DMS 273 (cell line): ENCODE measurements around the gene LDLRAD4.
"Not testable (repeated sequence)": the region's sequence is repeated elsewhere in the genome, so short reads cannot be mapped to it uniquely, and the experiment has no call there.

Source experiments
- DNase-seq: peaks from one replicate; lab custom pipeline; 2025; ENCODE audit not compliant: unreplicated experiment; lab: John Stamatoyannopoulos, UW

The LDLRAD4 gene

DNA sequence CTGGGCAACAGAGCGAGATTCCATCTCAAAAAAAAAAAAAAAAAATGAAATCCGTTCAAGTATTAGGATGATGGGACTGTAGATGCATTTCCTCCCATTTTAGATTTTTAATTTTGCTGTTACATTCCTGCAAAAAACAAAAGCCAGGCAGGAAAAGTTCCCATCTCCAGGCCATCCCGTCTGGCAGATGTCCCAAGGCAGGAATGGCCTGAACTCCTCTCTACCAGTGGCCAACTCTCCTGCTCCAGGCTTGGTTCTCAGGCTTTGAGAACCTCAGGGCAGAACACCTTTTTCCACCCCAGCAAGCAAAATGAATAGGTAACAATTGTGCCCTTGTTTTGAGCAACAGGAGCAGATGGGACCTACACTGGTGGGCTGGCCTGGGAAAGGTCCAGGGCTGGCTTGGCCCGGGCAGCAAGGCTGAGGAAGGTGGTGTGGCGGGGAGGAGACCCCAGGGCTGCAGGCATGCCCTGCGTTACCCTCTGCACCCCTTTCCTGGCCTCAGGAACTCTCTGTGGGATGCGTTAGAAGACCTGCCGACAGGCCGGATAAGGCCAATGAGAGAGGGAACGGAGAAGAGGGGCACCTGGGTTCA, 421.8 kb downstream of the LDLRAD4 start:
- no peak for DNase-seq

DNA sequence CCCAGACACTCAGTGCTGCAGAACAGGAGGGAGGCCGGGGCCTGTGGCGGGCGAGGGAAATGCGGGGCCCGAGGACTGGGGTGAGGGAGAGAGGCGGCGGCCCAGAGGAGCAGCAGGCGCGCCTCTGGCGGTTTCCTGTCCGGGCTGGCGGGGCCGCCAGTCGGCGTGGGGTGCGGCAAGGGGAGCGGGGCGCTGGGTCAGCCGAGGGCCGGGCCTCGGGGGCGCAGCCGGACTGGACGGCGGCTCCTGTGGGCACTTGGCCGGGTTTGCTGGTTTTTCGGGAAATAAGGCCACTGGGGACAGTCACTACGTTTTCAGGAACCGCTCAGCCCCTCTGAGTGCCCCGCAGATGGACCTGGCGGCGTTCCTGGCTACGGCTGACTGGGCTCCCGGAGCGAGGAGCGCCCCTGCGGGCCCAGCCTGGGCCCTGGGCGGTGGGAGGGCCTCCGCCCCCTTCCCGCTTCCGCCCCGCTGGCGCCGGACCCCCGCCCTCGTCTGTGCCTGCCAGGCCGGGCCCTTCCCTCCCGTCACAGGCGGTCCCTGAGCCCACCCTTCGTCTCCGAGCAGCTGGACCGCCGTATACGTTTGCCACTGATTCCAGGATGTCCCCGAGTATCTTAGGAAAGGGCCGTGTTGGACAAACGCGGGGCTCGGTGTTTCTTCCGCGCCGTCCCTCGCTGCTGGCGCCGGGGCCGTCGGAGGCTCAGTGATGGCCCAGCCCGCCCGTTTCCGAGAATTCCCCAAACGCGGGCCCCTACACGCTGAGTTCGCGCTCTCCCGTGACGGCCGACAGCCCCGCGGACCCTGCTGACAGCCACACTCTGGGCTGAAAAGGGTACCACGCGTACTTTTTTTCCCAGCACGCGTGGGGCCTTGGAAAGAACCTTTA, 423.2 kb downstream of the LDLRAD4 start:
- DNase-seq: no peak

DNA sequence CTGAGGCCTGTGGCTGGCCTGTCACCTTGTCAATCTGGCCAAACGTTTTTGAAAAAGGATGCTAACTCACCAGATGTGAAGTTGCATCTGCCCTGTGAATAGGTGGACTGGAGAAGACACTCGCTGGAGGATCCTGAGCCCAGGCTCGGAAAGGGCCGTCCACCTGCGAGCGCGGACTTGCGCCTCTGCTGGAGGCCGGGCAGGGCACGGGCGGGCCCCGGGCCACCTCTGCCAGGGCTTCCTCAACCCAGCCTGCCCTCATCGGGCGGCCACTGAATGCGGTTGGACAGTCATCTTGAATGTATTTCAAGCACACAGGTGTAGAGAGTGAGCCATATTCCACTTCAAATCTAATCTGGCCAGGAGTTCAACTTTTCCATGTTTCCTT, 423.9 kb downstream of the LDLRAD4 start:
- DNase-seq: no peak

DNA sequence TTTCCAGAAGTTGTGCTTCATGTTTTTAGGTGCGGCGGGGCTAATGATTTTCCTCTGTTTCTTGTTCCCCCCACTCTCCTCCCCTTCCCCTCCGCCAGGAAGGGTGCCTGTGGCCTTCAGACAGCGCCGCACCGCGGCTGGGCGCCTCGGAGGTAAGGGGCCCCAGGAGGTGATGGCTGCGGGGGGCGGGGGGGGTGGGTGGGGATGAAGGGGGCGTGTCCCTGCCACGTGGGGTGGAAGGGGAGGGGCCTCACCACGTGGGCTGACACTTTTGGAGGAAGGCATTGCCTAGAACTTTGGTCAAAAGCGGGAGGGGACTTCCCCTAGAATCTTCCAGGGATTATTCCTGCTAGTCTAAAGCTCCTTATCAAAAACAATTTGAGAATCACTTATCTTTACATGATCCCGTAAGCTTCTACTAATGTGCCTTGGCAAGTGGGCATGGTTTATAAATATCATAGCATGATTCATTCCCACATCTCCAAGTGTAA, 424.7 kb downstream of the LDLRAD4 start:
- no peak for DNase-seq

DNA sequence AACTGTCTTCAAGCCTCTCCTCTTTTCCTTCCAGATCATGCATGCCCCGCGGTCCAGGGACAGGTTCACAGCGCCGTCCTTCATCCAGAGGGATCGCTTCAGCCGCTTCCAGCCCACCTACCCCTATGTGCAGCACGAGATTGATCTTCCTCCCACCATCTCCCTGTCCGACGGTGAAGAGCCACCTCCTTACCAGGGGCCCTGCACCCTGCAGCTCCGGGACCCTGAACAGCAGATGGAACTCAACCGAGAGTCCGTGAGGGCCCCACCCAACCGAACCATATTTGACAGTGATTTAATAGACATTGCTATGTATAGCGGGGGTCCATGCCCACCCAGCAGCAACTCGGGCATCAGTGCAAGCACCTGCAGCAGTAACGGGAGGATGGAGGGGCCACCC, 426.5 kb downstream of the LDLRAD4 start:
- DNase-seq: no peak

DNA sequence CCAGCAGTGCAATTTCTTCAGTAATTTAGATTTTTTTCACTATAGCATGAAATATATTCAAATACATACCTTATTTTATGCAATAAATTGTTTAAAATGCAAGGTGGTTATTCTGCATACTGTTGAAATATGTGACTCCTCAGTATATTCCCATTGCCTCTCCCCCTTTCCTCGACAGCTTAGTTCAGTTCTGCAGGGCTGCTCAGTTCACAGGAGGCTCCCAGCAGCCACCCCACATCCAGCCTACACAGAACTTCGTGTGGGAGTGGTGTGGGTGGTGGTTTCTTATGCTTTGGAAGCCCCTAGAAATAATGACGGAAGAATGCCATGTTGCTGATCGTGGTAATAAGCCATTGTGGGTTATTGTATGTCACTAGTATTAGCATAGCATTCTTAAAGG, 428.1 kb downstream of the LDLRAD4 start:
- DNase-seq: no peak

DNA sequence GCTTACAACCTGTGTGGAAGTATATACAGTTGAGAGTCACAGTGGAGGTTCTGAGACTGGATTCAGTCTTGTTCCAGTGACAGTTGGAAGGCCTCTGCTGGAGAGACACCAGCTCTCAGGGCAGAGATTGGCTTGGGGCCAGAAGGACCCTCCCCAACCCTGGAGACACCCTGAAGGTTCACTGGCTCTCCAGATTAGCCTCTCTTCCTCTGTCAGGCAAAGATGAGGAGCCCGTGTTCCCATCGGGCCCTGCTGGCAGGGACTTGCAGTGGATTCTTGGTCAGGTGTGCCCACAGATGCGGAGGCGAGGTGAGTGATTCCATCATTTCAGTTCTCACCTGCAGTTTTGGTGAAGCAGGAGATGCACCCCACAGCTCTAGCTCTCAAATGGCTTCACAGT, 429.2 kb downstream of the LDLRAD4 start:
- DNase-seq: no peak

DNA sequence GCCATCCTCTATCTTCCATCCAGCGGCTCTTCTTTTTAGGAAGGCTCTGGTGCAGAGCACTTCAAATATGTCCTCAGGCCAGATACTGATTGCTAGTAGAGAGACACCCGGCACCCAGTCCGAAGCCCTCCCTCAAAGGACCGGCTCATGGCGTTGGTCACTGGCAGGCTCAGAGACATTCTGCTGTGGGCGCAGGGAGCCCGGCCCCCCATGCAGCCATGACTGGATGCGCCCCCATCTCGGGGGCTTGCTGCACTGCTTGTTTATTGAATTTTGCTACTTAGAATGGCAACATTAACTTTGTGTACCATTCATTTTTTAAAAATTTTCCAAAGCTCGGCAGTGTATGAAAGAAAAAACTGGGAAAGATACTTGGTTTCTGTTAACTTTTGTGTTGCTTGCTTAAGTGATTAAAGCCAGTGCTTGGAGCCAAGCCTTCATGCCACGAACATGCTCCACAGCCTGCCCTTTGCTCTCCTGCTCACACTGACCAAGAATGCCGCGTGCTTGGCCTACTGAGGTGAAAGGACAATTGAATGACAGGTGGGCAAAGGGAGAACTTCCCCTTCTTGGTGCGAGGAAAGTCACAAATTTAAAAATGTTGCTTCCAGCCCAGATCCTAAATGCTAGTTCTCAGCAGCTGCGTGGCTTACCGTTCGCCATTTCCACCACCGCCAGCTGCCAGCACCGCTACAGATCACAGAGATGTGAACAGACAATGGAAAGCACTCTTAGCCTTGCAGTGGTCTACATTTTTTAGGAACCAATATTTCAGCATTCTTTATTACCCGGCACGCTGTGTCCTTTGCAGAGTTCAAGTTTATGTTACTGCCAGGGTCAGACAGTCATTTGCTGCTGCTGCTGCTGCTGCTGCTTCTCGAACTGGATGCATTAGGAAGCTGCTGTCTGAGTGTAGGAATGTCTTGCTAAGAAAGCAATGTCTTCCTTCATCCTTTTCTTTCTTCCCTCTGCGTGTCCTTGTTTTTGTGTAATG, 431.1 kb downstream of the LDLRAD4 start:
- no peak for DNase-seq

DNA sequence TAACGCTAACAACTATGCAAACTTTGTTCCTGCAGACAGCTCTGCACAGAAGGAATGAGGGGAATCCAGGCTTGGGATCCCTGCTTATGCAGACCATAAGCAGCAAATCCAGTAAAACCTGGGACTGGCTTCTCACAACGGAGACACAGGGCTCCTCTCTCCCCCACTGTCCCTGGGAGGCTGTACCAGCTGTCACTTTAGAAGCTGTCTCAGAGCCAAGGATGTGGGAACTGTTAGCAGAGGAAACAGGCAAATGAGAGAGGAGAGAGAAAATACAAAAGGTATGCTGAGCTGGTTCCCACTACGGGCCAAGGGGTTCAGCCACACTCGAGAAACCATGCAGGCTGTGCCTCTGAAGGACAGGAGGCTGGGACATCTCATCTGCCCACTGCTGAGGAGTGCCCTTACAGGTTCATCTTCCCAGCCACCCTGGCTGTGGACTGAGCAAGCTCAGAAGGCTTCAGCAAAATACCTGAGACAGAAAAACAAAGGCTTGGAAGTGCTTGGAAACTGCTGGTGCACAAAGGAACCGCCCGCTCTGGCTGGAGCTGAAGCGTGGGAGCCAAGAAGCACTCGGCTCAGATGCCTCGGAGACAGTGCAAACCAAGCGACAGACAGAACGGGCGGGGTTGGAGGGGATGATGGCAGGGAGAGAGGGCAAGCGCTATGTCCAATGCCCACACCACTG, 435.3 kb downstream of the LDLRAD4 start:
- peak; percentile 62 for DNase-seq

DNA sequence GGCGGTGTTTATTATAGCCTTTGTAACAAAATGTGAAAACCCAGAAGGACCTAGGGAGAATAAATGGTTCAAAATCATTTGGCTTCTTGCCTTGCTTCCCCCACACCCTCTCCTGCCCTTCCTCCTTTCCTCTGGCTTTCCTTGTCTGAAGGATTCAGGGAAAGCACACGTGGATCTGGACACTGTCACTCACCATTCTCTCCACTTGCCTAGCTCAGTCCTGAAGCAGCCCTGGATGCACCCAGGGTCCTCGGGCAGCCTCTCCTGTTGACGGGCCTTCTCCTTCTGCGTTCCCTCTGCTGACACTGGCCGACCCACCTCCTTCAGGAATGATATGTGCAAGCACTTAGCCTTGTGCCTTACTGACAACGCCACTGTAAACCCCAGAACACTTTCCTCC, 439.4 kb downstream of the LDLRAD4 start:
- no peak for DNase-seq

DNA sequence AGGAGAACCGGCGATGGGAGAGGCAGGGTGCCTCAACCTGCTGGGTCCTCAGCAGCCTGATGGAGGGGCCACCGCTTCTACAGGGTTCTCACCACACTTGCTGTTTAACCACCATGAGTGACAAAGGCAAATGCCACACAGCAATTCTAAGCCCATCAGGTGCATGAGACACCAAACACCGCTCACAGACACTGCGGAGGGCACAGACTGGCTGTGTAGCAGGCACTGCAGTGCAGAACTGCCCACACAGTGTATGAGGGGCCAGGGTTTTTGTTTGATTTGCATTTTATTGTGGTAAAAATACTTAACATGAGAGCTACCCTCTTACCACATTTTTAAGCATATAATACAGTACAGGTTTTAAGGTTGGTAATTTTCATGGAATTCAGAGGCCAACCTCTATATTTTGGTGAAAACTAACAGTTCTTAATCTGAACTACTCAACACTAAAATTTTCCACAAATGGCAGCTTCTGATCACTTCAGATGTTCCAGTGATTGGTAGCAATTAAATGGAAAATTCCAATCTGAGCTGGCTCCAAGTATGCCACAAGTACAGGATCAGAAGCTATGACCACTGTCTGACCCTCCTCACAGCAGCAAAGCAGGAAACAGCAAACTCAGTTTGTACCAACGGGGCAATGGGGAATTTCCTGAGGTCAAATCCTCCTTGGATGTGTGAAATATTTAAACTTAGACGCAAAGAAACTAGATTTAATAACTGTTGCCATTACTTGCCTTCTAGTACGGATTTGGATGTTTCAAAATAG, 440.1 kb downstream of the LDLRAD4 start:
- DNase-seq: no peak

DNA sequence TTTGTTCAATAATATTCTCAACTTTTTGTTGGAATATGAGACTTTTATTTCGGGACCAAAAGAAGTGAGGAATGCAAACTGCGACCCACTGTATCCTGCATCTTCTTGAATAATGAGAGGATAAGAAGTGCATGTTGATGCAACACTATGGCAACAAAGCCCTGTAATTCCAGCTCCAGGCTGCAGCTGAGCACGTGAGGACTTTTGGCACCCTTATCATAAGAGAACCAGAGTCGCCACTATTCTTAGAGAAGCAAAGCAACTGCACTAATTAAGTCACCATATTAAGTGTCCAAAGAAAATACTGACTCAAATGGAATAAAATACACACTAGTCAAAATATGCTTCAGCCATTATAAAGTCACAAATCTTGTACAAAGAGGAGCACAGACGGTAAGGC, 441.9 kb downstream of the LDLRAD4 start:
- DNase-seq: peak; percentile 9

DNA sequence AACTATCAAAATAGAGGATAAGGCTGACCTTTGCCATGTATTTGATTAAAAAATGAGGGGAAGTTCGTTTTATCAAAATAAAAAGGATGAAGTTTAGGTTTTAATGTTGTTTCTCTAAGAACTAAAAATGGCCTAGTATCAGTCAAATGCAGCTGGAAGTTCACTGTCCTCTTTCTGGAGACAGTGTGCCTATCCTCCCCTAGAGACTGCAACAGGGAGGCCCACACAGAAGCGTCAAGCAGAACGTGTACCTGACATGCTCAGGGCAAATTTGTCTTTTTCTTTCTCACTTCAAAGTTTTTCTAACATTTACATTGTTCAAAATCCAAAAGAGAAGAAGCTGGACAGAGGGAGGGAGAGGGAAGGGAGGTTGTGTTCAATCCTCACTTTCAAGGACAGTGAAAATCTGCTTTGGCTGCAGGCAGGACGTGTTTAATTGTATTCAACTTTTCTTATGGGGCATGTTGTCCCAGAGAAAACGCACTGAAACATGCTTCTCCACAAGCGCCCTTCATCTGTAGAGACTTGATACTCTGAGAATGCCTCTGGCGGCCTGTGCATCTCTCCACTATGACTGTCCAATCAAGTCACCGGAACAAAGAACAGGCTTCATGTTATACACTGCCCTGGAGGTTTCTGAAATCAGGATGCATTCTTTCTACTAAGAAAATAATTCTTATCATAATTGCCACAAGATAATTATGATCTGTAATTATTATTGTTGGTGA, 442.7 kb downstream of the LDLRAD4 start:
- DNase-seq: no peak

DNA sequence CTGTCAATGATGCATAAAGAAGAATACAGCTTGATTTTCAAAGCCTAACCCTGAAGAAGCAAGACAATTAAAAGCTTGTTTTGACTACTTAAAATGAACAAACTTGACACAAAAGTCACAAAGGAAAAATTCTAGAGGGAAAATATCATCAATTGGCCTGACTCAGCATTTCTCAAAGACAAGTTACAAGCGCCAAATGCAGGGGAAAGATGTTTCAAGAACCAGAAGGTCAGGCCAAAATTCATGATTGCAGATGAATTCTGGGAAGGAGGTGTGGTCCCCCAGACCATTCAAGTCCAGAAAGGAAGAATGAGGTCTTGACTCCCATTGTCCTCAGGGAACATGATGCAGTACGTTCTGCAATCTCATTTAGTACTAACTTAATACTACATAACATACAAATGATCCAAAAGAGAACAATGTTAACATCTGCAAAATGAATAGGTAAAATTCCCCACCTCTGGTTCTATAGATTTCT, 443.3 kb downstream of the LDLRAD4 start:
- no peak for DNase-seq

DNA sequence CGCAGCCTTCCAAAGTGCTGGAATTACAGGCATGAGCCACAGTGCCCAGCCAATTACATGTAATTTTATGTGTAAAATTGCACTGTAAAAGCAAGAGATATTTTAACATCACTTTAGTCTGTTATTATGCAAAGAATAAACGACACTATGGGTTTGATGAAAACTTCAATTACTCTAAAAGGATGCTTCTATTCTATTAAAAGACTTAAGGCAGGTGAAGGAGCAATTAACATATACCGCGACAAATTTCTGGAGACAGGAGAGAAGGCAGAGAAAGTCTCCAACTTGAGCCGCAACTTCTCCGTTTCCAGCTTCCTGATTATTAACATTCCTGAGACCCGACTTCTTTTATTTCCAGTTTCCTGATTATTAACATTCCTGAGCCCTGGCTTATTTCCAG, 454.1 kb downstream of the LDLRAD4 start:
- DNase-seq: no peak

DNA sequence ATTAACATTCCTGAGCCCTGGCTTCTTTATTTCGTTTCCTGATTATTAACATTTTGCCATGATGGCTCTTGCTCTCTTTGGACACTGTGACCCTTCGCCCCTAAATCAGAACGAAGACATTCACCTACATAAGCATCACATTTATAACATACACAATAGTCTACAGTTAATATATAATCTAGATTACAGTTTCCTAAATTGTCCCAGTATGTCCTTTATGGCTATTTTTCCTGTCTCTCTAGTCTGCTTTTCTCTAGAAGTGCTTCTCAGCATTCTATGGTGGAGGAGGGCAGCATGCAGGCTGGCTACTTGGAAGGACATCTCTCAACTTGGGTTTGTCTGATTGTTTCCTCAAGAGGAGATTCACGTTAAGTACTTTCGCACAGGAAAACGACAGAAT, 457.9 kb downstream of the LDLRAD4 start:
- DNase-seq: no peak

DNA sequence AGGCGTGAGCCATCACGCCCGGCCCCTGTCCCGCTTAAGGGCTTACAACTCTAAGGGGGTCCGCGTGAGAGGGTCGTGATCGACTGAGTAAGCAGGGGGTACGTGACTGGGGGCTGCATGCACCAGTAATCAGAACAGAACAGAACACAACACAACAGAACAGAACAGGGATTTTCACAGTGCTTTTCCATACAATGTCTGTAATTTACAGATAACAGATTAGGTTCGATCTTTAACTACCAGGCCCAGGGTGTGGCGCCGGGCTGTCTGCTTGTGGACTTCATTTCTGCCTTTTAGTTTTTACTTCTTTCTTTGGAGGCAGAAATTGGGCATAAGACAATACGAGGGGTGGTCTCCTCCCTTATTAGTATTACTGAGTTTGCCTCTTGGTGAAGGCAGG, 458.8 kb downstream of the LDLRAD4 start:
- not testable (repeated sequence) for DNase-seq

DNA sequence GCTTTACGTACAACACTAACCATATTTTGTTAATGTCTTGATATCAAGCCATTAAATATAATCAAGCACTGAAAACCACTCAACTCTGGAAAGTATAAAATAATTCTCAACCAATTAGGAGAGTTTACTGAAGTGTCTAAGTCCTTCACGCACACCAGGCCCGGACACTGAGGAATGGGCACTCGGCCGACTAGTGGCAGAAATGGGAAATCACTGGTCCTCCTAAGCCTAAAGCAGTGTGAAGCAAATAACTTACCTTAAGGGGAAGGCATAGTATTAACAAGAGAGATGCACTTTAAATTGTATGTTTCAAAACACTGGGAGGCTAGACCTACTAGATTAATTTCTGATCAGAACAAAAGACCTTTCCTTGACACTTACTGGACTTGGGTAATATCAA, 462.1 kb downstream of the LDLRAD4 start:
- DNase-seq: peak; percentile 51

DNA sequence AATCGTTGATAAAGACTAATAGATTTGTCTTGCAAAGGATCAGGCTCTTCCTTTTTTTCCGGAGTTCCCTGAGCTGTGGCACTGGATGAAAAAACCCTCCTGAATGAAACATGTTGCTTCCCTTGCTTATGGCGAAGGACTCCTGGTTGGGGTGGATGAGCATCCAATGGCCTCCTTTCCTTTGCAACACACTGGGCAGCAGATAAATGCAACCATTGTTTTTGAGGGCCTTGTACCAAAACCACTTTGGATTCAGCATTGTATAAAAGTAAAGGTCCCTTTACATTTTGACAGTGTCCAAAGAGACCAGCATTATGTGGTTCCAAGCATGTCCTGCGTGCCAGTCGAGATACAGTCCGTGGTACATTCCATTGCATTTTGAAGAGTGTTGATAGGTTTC, 463.1 kb downstream of the LDLRAD4 start:
- DNase-seq: no peak
